A549 (cell line): Measurements from ENCODE around the gene CEP250. TPM values are rescaled to one million over a fixed set of nuclear protein-coding genes. Genes with fewer than 3 reads are reported as not detected.
"Not testable (repeated sequence)": the region's sequence is repeated elsewhere in the genome, so short reads cannot be mapped to it uniquely, and the experiment has no call there.

Source experiments
- ATAC-seq, 2 experiments: fragments of 200-7000 bp in 1 of 2; fragments of >200 bp in 1 of 2; cut with Nextera tagmentation in 1 of 2; cut with Tn5 transposase in 1 of 2; 3 replicates each; pipeline versions ENCODE4 v1.8.0 to v1.9.1; 2018 to 2020; ENCODE audit warnings: mild to moderate bottlenecking in 1 of 2, moderate library complexity in 1 of 2
- CTCF ChIA-PET: fragments of 300-600 bp; sonication (Branson Sonifier 250); formaldehyde crosslinking; extraction: SDS; loops from one replicate; lab custom pipeline; 2021; ENCODE audit warnings: antibody characterized with exemption, inconsistent platforms; lab: Yijun Ruan, JAX
- POLR2A ChIA-PET: fragments of 350-600 bp; formaldehyde crosslinking; extraction: SDS; loops from one replicate; lab custom pipeline; 2021; ENCODE audit warnings: antibody characterized with exemption, inconsistent platforms; lab: Yijun Ruan, JAX
- DNase-seq, 2 experiments: peaks; one replicate each; pipeline versions ENCODE4 v3.0.0 to v3.0.0-alpha.2; 2011 to 2016; ENCODE audit warnings: low read depth in 1 of 2, low spot score in 1 of 2
- FAIRE-seq: peaks from 2 replicates; lab custom pipeline; 2011; peaks lifted over from hg19 to GRCh38; lab: Jason Lieb, UNC
- H3K27ac ChIP-seq, 2 experiments: fragments of >200 bp; sonication (Bioruptor Twin); formaldehyde crosslinking; 3 replicates each; pipeline ENCODE4 v1.5.1; 2016 to 2017
- H3K4me1 ChIP-seq: fragments of >200 bp; sonication (Bioruptor Twin); formaldehyde crosslinking; 3 replicates; pipeline ENCODE4 v1.6.1; 2016
- H3K4me2 ChIP-seq: fragments of >200 bp; sonication (Bioruptor Twin); formaldehyde crosslinking; 3 replicates; pipeline ENCODE4 v1.6.1; 2016
- H3K4me3 ChIP-seq: fragments of >200 bp; sonication (Bioruptor Twin); formaldehyde crosslinking; 3 replicates; pipeline ENCODE4 v1.5.1; 2016
- H3K9me3 ChIP-seq: fragments of >200 bp; sonication (Bioruptor Twin); formaldehyde crosslinking; 3 replicates; pipeline ENCODE4 v1.6.1; 2016
- BHLHE40 ChIP-seq: IDR thresholded peaks from 2 replicates; pipeline ENCODE4 v1.6.1; 2012; ENCODE audit warnings: low read depth, low read length, inconsistent platforms
- CBX2 ChIP-seq: fragments of 200-600 bp; sonication (generic); IDR thresholded peaks from 2 replicates; pipeline ENCODE4 v1.6.1; 2016; ENCODE audit warnings: low read depth, mild to moderate bottlenecking, borderline replicate concordance
- CHD2 ChIP-seq: fragments of 150-350 bp; IDR thresholded peaks from 2 replicates; pipeline ENCODE4 v1.6.1; 2014; ENCODE audit warnings: low read length; ENCODE audit not compliant: partially characterized antibody
- EHMT2 ChIP-seq: fragments of 200-600 bp; sonication (generic); IDR thresholded peaks from 2 replicates; pipeline ENCODE4 v1.6.1; 2016; ENCODE audit warnings: antibody characterized with exemption, low read depth, mild to moderate bottlenecking, moderate library complexity
- HDAC2 ChIP-seq: fragments of 200-600 bp; sonication (generic); IDR thresholded peaks from 2 replicates; pipeline ENCODE4 v1.6.1; 2016
- HOXA7 ChIP-seq: fragments of 250-450 bp; sonication (Bioruptor Pico); IDR thresholded peaks from 2 replicates; pipeline ENCODE4 v1.5.0; 2020; ENCODE audit warnings: mild to moderate bottlenecking, moderate library complexity
- KDM1A ChIP-seq: fragments of 200-600 bp; sonication (generic); IDR thresholded peaks from 2 replicates; pipeline ENCODE4 v1.6.1; 2016; ENCODE audit warnings: low read depth, mild to moderate bottlenecking
- MAFK ChIP-seq: fragments of 450-650 bp; IDR thresholded peaks from 2 replicates; pipeline ENCODE4 v1.6.1; 2014; ENCODE audit not compliant: partially characterized antibody
- MAX ChIP-seq: IDR thresholded peaks from 2 replicates; pipeline ENCODE4 v1.6.1; 2012
- MAZ ChIP-seq: fragments of 150-350 bp; IDR thresholded peaks from 2 replicates; pipeline ENCODE4 v1.6.1; 2014; ENCODE audit warnings: antibody characterized with exemption, low read depth, low read length, borderline replicate concordance
- NR3C1 ChIP-seq: fragments of >200 bp; sonication (Bioruptor Twin); formaldehyde crosslinking; IDR thresholded peaks from 3 replicates; pipeline ENCODE4 v1.6.1; 2017
- POLR2A ChIP-seq: IDR thresholded peaks from 2 replicates; pipeline ENCODE4 v1.6.1; 2012; ENCODE audit warnings: mild to moderate bottlenecking, low read length
- ZC3H11A ChIP-seq: fragments of 450-650 bp; IDR thresholded peaks from 2 replicates; pipeline ENCODE4 v1.6.1; 2014; ENCODE audit warnings: antibody characterized with exemption, mild to moderate bottlenecking
- ZFP36 ChIP-seq: fragments of 450-650 bp; IDR thresholded peaks from 2 replicates; pipeline ENCODE4 v1.6.1; 2014; ENCODE audit warnings: borderline replicate concordance; ENCODE audit not compliant: partially characterized antibody
- ZNF302 ChIP-seq: fragments of 250-450 bp; sonication (Bioruptor Pico); IDR thresholded peaks from 2 replicates; pipeline ENCODE4 v1.9.0; 2021; ENCODE audit warnings: inconsistent platforms, mild to moderate bottlenecking, moderate library complexity
- WGBS: methylation state at CpG from one replicate; pipeline ENCODE4 v1.1.6; 2017; ENCODE audit errors: missing lambda C conversion rate; 5-methylcytosine and 5-hydroxymethylcytosine counted together
- polyA plus RNA-seq, 4 experiments: library from polyadenylated mRNA; depleted of rRNA in 3 of 4; stranded (reverse); fragments of >200 nt; fragmentation: RNase III in 1 of 4; extraction: RNeasy Plus Mini Kit Qiagen cat#74134 plus additional on column Dnase treatment in 1 of 4; gene quantifications; 2 replicates in 3 of 4; 3 replicates in 1 of 4; pipeline ENCODE4 v1.2.3, GENCODE V29; 2011 to 2017
- TF ChIP-seq, protein P1 (sequence below): fragments of 250-450 bp; sonication (Bioruptor Pico); IDR thresholded peaks from 2 replicates; pipeline ENCODE4 v1.5.0; 2021; ENCODE audit warnings: mild to moderate bottlenecking, moderate library complexity, borderline replicate concordance
- TF ChIP-seq, protein P2 (sequence below): IDR thresholded peaks from 2 replicates; pipeline ENCODE4 v1.6.1; 2012; ENCODE audit warnings: low read depth, borderline replicate concordance
- TF ChIP-seq, protein P3 (sequence below): fragments of >200 bp; sonication (Bioruptor Twin); formaldehyde crosslinking; IDR thresholded peaks from 3 replicates; pipeline ENCODE4 v1.6.1; 2016

CEP250 gene
- polyA plus RNA-seq, 2 of the 4 experiments (the other 2 are of a cell fraction): 13.8 to 19.6 TPM

DNA sequence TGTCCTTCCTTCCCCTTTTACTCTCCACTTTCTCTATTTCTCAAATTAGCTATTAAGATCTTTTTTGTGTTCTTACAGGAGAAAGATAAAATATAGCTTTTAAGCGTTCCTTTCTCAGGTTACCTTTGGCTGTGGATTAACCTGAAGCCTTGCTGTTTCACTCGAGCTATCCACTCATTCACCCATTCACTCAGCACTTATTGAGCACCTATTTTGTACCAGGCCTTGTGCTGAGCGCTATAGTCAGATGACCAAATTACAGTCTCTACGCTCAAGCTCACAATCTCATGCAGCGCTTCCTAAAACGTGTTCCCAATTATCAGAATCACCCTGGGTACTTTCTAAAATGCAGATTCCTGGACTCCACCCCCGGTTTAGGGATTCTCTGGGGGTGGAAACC lies 1.8 kb upstream of the CEP250 start:
- CTCF ChIA-PET: interaction anchor here (0.6 to 5.2 kb wide), 9 partner anchors 10 to 637 kb away, joined by 3 to 39 read pairs (median 5); partner anchors contain the start of gene GDF5
- H3K4me3 ChIP-seq: peak overlapping the region; percentile 71; the same call in 2 of the 3 replicates
- FAIRE-seq: no peak
- peak overlapping the region in 1 of 2 experiments; percentile 94; a peak in 3 of 6 replicates for H3K27ac ChIP-seq
- H3K4me1 ChIP-seq: peaks cover 10% of the 10 kb centered on the region
- TF ChIP-seq KDM1A (no peak), ZC3H11A (no peak), POLR2A (no peak), HOXA7 (CRISPR knock-in tag) (no peak), EHMT2 (no peak), BHLHE40 (no peak), CBX2 (no peak), MAFK (no peak), ZNF302 (CRISPR knock-in tag) (no peak), MAZ (no peak), MAX (no peak)
- TF ChIP-seq, protein P1, sequence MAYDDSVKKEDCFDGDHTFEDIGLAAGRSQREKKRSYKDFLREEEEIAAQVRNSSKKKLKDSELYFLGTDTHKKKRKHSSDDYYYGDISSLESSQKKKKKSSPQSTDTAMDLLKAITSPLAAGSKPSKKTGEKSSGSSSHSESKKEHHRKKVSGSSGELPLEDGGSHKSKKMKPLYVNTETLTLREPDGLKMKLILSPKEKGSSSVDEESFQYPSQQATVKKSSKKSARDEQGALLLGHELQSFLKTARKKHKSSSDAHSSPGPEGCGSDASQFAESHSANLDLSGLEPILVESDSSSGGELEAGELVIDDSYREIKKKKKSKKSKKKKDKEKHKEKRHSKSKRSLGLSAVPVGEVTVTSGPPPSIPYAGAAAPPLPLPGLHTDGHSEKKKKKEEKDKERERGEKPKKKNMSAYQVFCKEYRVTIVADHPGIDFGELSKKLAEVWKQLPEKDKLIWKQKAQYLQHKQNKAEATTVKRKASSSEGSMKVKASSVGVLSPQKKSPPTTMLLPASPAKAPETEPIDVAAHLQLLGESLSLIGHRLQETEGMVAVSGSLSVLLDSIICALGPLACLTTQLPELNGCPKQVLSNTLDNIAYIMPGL (CRISPR knock-in tag): no peak
- WGBS: 76% methylated on average over 7 of the region's 7 CpGs
- POLR2A ChIA-PET: interaction anchor here (0.7 kb wide), 1 partner anchor 229 kb away, joined by 3 read pairs; no protein-coding TSS in a partner anchor
- no peak for DNase-seq
- ATAC-seq: no peak
- no peaks in the 10 kb centered on the region for H3K9me3 ChIP-seq
- peak overlapping the region; percentile 74 for H3K4me2 ChIP-seq

DNA sequence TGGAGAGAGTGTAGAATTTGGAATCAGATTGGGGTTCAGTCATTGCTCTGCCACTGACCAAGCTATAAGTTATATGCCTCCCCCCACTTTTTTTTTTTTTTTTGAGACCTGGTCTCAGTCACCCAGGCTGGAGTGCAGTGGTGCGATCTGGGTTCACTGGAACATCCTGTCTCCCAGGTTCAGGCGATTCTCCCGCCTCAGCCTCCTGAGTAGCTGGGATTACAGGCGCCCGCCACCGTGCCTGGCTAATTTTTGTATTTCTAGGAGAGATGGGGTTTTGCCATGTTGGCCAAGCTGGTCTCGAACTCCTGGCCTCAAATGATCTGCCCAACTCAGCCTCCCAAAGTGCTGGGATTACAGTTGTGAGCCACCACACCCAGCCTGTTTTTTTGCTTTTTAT lies 1.3 kb downstream of the CEP250 start:
- CTCF ChIA-PET: interaction anchor here (0.7 to 5.2 kb wide), 7 partner anchors 7 to 312 kb away, joined by 3 to 39 read pairs (median 12); partner anchors contain the start of gene GDF5
- Histone ChIP-seq H3K4me1 (peaks cover 10% of the 10 kb centered on the region), H3K4me2 (peak overlapping the region; percentile 84; the same call in 2 of the 3 replicates)
- not testable (repeated sequence) for DNase-seq, H3K9me3 ChIP-seq, H3K4me3 ChIP-seq, FAIRE-seq, H3K27ac ChIP-seq, ATAC-seq
- POLR2A ChIA-PET: interaction anchor here (0.8 to 1.0 kb wide), 2 partner anchors 45 to 179 kb away, joined by 3 read pairs; partner anchors contain the start of genes MMP24OS and UQCC1
- WGBS: 92% methylated on average over 7 of the region's 7 CpGs

GRCh38 chr20:35457539-35457938 lies 2.1 kb downstream of the CEP250 start:
- WGBS: 65% methylated on average over 2 of the region's 2 CpGs
- Histone ChIP-seq H3K27ac (0 out of 6 replicates have a peak overlapping the region, but pooled peaks of 1 of the 2 experiments have one; percentile 8), H3K4me1 (peaks cover 10% of the 10 kb centered on the region)
- not testable (repeated sequence) for ATAC-seq, H3K4me2 ChIP-seq, H3K4me3 ChIP-seq, DNase-seq, FAIRE-seq, H3K9me3 ChIP-seq
- ChIA-PET POLR2A (interaction anchor here (1.0 kb wide), 1 partner anchor 46 kb away, joined by 3 read pairs; the partner anchor contains the start of gene UQCC1), CTCF (interaction anchor here (0.7 to 4.1 kb wide), 4 partner anchors 9 to 136 kb away, joined by 3 to 21 read pairs (median 8); partner anchors contain the start of gene GDF5)

- TF ChIP-seq BHLHE40 (no peak), ZFP36 (no peak), ZNF302 (CRISPR knock-in tag) (no peak), CHD2 (no peak), NR3C1 (no peak), KDM1A (no peak), HDAC2 (no peak)
- TF ChIP-seq, protein P2, sequence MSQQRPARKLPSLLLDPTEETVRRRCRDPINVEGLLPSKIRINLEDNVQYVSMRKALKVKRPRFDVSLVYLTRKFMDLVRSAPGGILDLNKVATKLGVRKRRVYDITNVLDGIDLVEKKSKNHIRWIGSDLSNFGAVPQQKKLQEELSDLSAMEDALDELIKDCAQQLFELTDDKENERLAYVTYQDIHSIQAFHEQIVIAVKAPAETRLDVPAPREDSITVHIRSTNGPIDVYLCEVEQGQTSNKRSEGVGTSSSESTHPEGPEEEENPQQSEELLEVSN: no peak
- TF ChIP-seq, protein P3, sequence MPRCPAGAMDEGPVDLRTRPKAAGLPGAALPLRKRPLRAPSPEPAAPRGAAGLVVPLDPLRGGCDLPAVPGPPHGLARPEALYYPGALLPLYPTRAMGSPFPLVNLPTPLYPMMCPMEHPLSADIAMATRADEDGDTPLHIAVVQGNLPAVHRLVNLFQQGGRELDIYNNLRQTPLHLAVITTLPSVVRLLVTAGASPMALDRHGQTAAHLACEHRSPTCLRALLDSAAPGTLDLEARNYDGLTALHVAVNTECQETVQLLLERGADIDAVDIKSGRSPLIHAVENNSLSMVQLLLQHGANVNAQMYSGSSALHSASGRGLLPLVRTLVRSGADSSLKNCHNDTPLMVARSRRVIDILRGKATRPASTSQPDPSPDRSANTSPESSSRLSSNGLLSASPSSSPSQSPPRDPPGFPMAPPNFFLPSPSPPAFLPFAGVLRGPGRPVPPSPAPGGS: no peak
- ATAC-seq (no peak), FAIRE-seq (no peak), DNase-seq (no peak)
- no peak overlapping the region for H3K4me2 ChIP-seq
- CTCF ChIA-PET: interaction anchor here (1.0 to 4.1 kb wide), 4 partner anchors 11 to 163 kb away, joined by 3 to 21 read pairs (median 12); partner anchors contain the start of gene GDF5
- POLR2A ChIA-PET: no interaction called here
- H3K4me1 ChIP-seq: peaks cover 10% of the 10 kb centered on the region
- H3K27ac ChIP-seq: no peak overlapping the region
- H3K9me3 ChIP-seq: no peaks in the 10 kb centered on the region
- no peak overlapping the region for H3K4me3 ChIP-seq
Observed at GRCh38 chr20:35458388-35458787, 3.0 kb downstream of the CEP250 start.
